PC-9 (cell line): ENCODE data around the gene SCP2D1.

ENCODE experiments used
- CTCF ChIP-seq: fragments of 200-600 bp; sonication (generic); conservative IDR thresholded peaks from 2 replicates; pipeline ENCODE4 v1.6.1; 2017; ENCODE audit warnings: mixed run types, antibody characterized with exemption, mild to moderate bottlenecking, moderate library complexity
- EZH2 ChIP-seq: fragments of 200-600 bp; sonication (generic); IDR thresholded peaks from 2 replicates; pipeline ENCODE4 v1.8.0; 2017; ENCODE audit warnings: antibody characterized with exemption, low read depth

- no peak for TF ChIP-seq CTCF
- no peak for TF ChIP-seq EZH2
Observed at GRCh38 chr20:18808712-18809111, 4.9 kb upstream of the SCP2D1 start.
